ENCODE results near the gene EVPLL.
"Not testable (repeated sequence)": the region's sequence is repeated elsewhere in the genome, so short reads cannot be mapped to it uniquely, and the experiment has no call there.

EVPLL gene

GRCh38 chr17:18377437-18378204, at the start of gene EVPLL:
EVPLL (plus strand) TSS chr17:18377778; CDS start chr17:18380938, 3,160 bp downstream.
- DNase-seq (ENCODE audit: low spot score) = peak; percentile 68

- no peak for DNase-seq (ENCODE audit: low spot score)
Observed at GRCh38 chr17:18328643-18329204, 48.9 kb upstream of the EVPLL start.

GRCh38 chr17:18331879-18332278, 45.7 kb upstream of the EVPLL start:
- no peak for DNase-seq (ENCODE audit: low spot score)

DNA sequence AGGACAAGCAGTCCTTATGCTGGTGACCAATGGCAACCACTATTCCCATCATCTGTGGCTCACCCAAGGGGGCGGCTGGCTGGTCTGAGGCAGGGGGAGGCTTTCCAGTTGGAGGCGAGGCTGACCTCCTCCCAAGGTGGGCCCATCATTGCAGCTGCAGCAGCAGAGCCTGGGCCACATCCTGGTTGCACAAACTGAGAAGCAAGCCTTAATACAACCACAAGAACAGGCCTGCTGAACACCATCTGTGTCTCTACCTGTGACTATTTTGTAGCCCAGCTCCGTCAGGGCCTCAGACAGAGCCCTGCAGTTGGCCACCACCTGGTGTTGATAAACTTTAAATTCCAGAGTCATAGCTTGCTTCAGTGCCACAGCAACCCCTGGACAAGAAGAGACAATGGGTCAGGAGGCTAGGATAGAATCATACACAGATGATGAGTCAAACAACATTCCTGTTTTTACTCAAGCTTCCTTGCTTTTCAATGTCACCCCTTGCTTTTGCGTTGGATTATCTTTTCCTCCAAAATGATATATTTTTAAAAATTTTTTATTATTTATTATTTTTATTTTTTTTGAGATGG, 44.6 kb upstream of the EVPLL start:
- DNase-seq (ENCODE audit: low spot score) = no peak

DNA sequence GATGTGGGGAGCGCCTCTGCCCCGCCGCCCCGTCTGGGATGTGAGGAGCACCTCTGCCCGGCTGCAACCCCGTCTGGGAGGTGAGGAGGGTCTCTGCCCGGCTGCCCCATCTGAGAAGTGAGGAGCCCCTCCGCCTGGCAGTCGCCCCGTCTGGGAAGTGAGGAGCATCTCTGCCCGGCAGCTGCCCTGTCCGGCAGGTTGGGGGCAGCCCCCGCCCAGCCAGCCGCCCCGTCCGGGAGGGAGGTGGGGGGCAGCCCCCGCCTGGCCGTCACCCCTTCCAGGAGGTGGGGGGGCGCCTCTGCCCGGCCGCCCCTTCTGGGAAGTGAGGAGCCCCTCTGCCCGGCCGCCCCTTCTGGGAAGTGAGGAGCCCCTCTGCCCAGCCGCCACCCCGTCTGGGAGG, 39.4 kb upstream of the EVPLL start:
- not testable (repeated sequence) for DNase-seq (ENCODE audit: low spot score)

- no peak for DNase-seq (ENCODE audit: low spot score)
Observed at GRCh38 chr17:18339933-18340332, 37.6 kb upstream of the EVPLL start.

DNA sequence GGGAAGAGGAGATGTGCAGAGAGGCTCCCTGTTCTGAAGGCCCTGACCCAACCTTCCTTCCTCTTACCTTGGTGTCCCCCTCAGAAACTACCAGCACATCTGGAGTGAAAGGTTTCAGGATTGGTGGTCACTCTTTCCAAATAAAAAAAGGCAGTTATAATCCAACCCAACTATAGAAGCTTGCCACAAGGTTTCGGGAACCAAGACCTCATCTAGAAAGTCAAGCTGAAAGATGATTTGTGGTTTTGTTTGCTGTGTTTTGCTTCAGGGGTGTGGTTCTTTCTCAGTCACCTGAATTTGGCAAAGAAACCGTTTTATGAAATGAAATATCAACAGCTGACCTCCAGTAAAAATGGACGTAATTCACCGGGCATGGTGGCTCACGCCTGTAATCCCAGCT, 33.6 kb upstream of the EVPLL start:
- DNase-seq (ENCODE audit: low spot score) = no peak

DNA sequence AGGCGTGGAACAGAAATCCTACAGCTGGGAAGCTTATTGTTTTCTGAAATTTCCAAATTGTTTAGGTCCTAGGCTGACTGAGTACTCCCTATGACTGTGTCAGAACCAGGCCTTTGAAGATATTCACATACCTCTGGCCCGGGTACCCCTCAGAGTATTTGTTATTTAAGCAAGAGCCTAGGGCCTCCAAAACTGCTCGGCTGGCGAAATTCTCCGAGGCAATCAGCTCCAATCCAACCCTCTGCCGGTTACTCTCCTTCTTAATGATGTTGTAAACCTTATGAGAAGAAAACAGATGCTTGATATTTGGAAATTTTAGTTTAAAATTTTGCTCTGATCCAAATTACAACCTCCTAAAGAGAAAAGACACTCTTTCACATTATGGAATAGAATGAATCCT, 24.0 kb upstream of the EVPLL start:
- no peak for DNase-seq (ENCODE audit: low spot score)

DNA sequence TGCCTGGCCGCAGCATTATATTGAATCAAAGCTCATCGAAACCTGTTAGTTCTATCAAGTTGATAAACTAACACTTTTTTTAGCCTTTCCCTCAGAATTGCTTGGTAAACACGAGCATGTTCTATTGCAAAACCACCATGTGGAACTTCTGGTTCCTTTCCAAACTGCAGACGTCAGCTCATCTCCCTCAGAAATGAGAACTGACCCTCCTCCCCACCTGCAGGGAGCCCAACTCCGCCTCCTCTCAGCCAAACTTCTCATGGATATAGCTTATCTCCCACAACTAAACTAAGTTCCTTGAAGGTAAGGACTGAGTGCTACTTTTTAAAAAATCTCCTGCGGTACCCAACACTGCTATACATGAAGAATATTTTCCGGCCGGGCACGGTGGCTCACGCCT, 21.0 kb upstream of the EVPLL start:
- DNase-seq (ENCODE audit: low spot score) = no peak

DNA sequence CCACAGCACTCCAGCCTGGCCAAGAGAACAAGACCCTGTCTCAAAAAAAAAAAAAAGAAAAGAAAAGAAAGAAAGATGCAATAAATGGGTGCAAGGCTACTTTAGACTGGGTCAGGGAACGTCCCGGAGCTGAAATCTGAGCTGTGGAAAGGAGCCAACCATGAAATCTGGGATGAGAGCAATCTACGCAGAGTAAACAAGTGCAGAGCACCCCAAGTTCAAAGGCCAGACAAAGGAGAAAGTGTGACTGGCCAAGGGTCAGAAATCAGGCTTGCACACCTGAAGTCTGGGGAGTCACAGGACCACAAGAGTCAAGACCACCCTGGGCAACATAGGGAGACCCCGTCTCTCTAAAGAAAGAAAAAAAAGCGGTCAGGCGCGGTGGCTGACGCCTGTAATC, 17.1 kb upstream of the EVPLL start:
- no peak for DNase-seq (ENCODE audit: low spot score)

DNA sequence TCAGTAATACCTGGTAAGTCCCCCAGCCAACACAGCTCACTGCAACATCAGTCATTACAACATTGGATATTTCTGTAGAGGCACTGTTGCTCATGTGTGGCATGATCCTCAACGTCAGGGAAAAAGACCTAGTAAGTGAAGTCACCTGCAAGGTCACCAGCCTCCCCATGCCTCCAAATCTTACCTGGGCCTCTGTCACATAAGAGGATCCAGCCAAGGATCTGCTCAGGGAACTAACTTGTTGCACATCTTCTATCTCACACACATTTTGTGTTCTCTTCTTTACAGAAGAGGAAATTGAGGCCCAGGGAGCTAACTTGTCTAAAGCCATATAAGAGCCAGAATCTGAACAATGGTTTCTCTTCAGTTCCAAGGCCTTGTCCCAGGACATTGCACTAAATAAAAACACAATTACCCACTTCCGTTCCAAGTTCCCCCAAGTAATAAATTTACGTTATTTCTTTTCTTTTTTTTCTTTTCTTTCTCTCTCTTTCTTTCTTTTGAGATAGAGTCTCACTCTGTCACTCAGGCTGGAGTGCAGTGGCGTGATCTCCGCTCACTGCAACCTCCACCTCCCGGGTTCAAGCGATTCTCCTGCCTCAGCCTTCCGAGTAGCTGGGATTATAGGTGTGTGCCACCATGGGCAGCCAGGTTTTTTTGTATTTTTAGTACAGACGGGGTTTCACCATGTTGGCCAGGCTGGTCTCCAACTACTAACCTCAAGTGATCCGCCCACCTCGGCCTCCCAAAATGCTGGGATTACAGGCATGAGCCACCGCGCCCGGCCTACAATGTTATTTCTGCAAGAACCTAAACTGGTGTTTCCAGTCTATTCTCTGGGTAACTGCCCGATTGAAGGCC, 15.5 kb upstream of the EVPLL start:
- no peak for DNase-seq (ENCODE audit: low spot score)

DNA sequence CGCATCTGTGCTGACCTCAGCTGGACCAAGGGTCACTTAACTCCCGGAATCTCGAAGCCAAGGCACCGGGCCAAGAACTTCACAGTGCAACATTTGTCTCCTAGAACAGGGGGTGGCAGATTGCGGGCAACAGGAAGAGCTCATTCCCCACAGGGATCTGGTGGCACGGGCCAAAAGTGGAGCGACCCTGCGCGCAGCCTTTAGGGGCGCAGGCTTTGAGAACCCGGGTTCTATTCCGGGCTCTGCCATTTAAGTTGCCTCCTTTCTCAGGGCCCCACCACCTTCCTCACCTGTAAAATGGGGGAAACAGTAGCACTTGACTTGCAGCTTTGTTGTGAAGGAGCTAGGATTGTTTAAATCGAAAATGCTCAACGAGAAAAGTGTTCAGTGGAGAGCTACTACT, 14.9 kb upstream of the EVPLL start:
- peak; percentile 44 for DNase-seq (ENCODE audit: low spot score)

DNA sequence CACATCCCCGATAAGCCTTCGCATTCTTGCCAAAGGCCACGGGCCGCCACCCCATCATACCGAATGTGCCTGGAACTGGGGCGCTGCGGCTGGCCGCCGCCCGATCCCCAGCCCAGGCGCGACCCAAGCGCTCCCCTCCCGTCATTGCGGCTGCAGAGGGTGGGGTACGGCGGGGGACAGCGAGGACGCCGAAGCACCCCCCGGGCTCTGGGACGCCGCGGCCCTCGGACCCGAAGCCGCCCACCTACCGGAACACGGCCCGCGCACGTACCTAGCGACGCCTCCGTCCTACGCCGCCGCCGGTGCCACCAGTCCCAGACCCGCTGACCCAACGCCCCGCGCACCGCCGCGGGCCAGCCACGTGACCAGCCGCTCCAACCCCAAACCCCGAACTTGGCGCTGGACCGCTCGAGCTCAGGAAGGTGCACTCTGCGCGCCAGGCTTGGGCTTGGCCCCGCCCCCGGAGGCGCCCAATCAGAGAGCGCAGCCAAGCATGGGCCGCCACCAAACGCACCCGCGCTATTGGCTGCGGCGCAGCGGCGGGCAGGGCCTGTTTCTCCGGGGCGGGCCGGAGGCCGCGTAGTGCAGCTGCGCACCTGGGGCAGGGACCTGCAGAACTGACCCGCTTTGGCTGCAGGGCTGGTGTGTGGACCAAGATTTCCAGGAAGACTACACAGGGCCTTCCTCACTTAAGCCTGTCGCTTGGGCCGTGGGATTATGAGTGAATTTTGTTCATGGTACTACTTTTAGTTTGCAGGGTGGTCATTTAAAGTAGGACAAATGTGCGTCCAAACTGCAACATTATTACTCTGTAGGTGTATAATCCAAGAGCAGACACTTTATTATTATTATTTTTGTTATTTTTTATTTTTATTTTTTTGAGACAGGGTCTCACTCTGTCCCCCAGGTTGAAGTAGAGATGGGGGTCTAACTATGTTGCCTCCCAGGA, 14.2 kb upstream of the EVPLL start, which contains the start of gene SHMT1:
SHMT1 (minus strand) TSS at position 450 of the 949 bp plus-strand sequence. CDS start 7,569 bp downstream, outside the sequence.
- DNase-seq (ENCODE audit: low spot score) = peak; percentile 94

GRCh38 chr17:18364166-18364565, 13.4 kb upstream of the EVPLL start:
- DNase-seq (ENCODE audit: low spot score) = no peak

DNA sequence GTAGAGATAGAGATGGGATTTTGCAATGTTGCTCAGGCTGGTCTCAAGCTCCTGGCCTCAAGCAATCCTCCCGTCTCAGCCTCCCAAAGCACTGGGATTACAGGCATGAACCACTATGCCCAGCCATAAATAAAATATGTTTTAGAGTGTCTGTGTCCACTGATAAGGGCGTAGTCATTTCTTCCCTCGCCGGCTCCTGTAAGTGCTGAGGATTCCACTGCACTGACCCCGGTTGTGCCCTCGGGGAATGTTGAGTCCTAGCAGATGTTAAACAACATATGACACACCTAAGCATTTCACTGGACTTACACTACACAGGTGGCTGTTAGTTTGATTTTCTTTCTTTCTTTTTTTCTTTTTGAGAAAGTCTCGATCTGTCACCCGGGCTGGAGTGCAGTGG, 8.6 kb upstream of the EVPLL start:
- DNase-seq (ENCODE audit: low spot score) = no peak

DNA sequence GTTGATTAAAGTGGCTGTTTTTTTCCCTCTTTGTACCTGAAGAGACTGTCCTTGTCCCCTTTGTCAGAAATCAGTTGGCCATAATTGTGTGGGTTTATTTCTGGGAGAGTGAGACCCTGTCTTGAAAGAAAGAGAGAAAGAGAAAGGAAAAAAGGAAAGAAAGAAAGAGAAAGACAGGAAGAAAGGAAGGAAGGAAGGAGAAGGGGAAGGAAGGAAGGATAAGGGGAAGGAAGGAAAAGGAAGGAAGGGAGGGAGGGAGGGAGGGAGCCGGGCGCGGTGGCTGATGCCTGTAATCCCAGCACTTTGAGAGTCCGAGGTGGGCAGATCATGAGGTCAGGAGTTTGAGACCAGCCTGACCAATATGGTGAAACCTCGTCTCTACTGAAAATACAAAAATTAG, 6.8 kb upstream of the EVPLL start:
- no peak for DNase-seq (ENCODE audit: low spot score)

- DNase-seq (ENCODE audit: low spot score) = no peak
Observed at GRCh38 chr17:18371455-18371854, 6.1 kb upstream of the EVPLL start.

DNA sequence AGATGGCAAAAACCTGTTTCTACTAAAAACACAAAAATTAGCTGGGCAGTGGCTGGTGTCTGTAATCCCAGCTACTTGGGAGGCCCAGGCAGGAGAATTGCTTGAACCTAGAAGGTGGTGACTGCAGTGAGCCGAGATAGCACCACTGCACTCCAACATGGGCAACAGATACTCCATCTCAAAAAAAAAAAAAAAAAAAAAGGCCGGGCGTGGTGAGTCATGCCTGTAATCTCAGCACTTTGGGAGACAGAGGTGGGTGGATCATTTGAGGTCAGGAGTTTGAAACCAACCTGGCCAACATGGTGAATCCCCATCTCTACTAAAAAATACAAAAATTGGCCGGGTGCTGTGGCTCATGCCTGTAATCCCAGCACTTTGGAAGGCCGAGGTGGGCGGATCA, 4.4 kb upstream of the EVPLL start:
- DNase-seq (ENCODE audit: low spot score) = not testable (repeated sequence)

- no peak for DNase-seq (ENCODE audit: low spot score)
Observed at GRCh38 chr17:18374216-18374615, 3.4 kb upstream of the EVPLL start.

DNA sequence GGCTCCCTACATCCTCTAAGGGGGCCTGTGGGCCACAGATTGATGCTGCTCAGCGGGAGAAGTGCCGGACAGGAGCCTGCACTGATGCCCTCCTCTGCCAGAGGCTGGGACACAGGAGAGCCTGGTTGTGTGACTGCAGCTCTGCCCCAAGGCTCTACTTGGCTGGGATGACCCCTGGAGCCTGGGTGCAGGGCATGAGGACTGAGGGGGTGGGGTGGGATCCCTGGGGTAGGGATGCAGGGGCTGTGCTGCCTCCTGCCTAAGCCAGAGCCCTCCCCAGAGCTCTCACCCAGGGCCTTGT, 577 bp downstream of the EVPLL start:
- DNase-seq (ENCODE audit: low spot score) = no peak

DNA sequence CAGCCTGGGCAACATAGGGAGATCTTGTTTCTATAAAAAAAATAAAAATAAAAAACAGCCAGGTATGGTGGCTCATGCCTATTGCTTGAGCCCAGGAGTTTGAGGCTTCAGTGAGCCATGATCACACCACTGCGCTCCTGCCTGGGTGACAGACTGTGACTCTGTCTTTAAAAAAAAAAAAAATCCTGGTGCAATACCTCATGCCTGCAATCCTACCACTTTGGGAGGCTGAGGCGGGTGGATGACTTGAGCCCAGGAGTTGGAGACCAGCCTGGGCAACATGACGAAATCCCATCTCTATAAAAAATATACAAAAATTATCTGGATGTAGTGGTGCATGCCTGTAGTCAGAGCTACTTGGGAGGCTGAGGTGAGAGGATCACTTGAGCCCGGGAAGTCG, 1.0 kb downstream of the EVPLL start:
- not testable (repeated sequence) for DNase-seq (ENCODE audit: low spot score)
